H7 (cell line): Measurements from ENCODE around the gene CCDC85C. TPM values are rescaled to one million over a fixed set of nuclear protein-coding genes. Genes with fewer than 3 reads are reported as not detected.

Source experiments
- DNase-seq: peaks from one replicate; pipeline ENCODE4 v3.0.0; 2012
- H3K27me3 ChIP-seq: 2 replicates; pipeline ENCODE4 v1.6.0; 2011; ENCODE audit warnings: mild to moderate bottlenecking, low read length; ENCODE audit not compliant: control insufficient read depth, insufficient read depth
- H3K36me3 ChIP-seq: replicated peaks from 2 replicates; pipeline ENCODE4 v1.5.1; 2011; ENCODE audit warnings: low read length; ENCODE audit not compliant: control insufficient read depth, insufficient read depth
- H3K4me3 ChIP-seq: 2 replicates; pipeline ENCODE4 v1.5.1; 2011; ENCODE audit warnings: low read depth, mild to moderate bottlenecking, control low read depth, low read length, moderate library complexity; ENCODE audit not compliant: insufficient read depth
- total RNA-seq: library from RNA; depleted of rRNA; stranded (reverse); fragments of >200 nt; shearing (Covaris generic); gene quantifications from 2 replicates; pipeline ENCODE4 v1.2.3, GENCODE V29; 2014

Gene CCDC85C
- total RNA-seq, 1 experiment from 2014 or later = 50.2 TPM

DNA sequence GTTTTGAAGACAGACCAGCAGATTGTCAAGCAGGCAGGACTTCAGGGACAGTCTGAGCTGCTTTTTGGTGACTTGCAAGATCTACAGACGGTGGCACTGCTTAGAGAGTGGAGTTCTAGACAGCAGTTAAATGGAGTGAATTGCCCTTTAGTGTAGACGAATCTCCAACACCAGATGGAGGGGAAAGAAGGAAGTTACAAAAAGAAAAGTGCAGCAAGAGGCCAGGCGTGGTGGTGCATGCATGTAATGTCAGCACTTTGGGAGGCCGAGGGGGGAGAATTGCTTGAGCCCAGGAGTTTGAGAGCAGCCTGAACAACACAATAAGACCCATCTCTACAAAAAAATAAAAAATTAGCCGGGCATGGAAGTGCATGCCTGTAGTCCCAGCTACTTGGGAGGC, 32.5 kb upstream of the CCDC85C start:
- Histone ChIP-seq H3K27me3 (no peaks in the 10 kb centered on the region), H3K4me3 (no peak overlapping the region), H3K36me3 (no peaks in the 10 kb centered on the region)
- no peak for DNase-seq

DNA sequence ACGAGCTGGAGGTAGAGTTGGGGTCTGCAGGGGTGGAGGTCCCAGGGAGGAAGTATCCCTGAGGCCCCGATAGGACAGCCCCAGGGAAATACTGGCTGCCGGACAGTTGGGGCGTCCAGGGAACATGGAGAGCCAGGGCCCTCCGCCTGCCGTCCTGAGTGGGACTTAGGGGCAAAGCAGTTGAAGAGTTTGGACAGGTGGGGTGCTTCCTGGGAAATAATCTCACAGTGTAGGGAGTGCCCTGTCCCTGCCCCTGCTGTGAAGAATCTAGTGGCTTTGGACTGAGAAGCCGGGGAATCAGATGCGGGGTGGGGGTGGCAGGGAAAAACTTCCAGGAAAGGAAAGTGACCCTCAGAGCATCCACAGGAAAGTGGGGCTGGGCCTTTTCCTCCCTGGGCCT, 31.1 kb upstream of the CCDC85C start:
- H3K27me3 ChIP-seq = no peaks in the 10 kb centered on the region
- H3K36me3 ChIP-seq = no peaks in the 10 kb centered on the region
- no peak overlapping the region for H3K4me3 ChIP-seq
- no peak for DNase-seq

DNA sequence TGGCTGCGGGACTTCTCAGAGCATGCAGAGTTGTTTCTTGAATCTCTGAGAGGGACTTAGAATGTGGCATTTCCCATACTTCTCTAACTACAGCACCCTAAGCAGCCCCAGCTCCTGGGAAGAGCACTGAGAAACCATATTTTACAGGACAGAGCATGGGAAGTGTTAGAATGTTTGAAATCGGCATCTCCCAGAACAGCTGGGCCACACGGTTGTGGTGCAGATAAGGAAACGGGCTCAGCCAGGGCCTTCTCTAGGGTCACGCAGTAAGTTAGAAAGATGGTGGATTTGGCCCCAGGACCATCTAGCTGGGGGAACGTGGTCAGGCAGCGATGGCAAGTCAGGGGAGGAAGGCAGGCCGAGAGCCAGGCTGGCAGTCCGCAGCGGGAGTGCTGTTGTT, 30.4 kb upstream of the CCDC85C start:
- DNase-seq = no peak
- Histone ChIP-seq H3K27me3 (no peaks in the 10 kb centered on the region), H3K4me3 (no peak overlapping the region), H3K36me3 (no peaks in the 10 kb centered on the region)

DNA sequence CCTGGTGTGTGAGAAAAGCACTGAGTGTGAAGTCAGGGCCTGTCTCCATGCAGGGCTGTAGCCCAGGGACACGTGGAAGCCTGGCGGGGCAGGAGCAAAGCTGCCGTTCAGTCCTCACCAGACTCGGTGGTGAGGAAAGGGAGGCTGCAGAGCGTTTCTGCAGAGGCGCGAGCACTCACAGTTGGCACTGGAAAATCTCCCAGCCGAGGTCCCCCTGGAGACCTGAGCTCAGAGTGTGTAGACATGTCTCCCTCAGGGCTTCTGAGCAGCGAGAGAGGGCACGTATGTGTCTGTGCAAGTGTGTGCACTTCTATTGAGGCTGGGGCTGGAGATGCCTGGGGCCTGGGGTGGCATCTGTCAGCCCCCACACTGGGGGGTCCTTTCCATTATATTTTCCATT, 29.9 kb upstream of the CCDC85C start:
- no peaks in the 10 kb centered on the region for H3K36me3 ChIP-seq
- H3K4me3 ChIP-seq = no peak overlapping the region
- no peaks in the 10 kb centered on the region for H3K27me3 ChIP-seq
- DNase-seq = no peak

DNA sequence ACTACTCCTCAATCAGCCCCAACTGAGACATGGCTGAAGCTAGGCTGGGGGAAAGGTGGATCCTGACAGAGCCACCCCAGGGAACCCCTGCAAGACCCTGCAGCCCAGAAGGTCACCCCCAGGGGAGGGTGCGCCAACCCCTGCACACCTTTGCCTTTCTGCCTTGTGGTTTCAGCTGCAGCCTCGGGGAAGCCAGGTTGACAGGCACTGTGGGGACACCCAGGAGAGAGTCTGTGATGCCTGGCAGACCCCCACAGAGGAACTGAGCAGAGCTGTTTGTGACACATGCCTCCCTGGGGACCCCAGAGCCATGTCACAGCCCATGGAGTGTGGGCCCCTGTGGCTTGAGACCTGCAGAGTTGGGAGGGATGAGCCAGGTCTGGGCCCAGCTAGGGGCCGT, 29.1 kb upstream of the CCDC85C start:
- H3K27me3 ChIP-seq = no peaks in the 10 kb centered on the region

DNA sequence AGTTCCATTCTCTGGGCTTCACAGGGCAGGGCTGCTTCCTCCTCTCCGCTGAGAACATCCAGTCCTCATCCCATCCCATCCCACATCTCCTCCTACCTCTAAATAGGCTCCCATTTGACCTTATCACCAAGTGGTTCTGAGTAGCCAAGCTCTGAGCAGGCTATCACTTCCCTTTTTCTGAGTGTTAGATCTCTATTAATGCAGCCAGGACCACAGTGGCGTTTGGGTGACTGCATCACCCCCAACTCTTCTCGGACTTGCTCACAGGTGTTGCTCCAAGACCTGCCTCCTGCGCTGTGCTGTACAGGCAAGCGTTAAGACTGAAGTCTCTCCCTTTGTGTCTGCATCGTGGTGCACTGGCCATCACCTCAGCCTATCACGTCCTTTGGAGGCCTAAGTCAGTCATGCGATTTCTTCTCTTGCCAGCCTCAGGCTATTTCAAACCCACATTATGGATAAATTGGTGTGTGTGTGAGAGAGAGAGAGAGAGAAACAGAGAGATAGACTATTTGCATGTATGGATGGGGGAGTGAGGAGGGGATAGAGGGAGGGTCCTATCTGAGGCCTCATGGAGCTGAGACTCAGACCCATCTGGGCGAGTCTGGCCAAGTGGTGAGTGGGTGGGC, 28.5 kb upstream of the CCDC85C start:
- DNase-seq = no peak
- H3K36me3 ChIP-seq = no peaks in the 10 kb centered on the region
- no peak overlapping the region for H3K4me3 ChIP-seq
- no peaks in the 10 kb centered on the region for H3K27me3 ChIP-seq

More for the DNA sequence above, 29.1 kb upstream of the CCDC85C start:
- Histone ChIP-seq H3K36me3 (no peaks in the 10 kb centered on the region), H3K4me3 (no peak overlapping the region)
- DNase-seq = no peak

DNA sequence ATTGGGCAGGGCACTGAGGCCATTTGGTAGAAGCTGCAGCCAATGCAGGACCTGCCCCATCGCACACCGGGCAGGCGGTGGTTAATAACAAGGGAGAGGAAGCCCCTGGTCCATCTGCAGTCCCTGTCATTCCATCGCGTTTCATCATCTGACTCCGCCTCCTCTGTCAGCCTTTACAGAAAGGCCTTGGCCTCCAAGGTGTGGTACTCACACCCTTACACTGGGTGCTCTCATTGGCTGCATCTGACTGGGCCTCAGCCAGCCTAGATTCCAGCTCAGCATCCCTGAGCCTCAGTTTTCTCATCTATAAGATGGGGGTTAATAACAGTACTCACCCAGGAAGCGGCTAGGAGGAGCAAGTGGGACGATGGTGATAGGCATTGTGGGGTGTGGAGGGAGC, 26.2 kb upstream of the CCDC85C start:
- Histone ChIP-seq H3K36me3 (no peaks in the 10 kb centered on the region), H3K27me3 (no peaks in the 10 kb centered on the region), H3K4me3 (no peak overlapping the region)
- DNase-seq = peak; percentile 70

DNA sequence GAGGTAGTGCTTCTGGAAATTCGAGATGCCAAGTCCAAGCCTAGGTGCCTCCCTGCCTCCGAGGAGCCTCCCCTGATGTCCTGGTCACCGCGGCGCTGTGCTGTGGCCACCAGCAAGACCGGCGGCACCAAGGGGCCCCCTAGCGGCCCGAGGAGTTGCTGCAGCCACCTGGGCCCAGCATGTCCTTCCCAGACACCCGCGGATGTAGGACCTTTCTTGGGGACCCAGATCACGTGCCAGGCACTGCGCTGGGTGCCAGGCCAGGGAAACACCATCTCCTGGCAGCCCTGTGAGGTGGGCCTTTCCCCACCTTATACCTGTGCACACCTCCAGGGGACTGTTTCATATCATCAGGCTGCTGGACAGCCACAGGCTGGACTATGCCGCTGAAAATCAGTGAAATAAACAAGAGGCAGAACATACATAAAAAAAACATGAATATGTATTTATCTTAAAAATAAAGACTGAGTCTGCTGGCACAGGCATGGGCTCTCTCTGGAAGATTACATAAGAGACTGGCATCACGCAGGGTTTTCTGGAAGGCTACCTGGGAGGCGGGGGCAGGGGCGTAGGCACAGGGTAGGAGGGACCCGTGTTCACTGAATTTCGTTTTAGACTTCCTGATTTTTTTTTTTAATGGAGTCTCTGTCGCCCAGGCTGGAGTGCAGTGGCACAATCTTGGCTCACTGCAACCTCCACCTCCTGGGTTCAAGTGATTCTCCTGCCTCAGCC, 25.0 kb upstream of the CCDC85C start:
- no peaks in the 10 kb centered on the region for H3K27me3 ChIP-seq
- no peaks in the 10 kb centered on the region for H3K36me3 ChIP-seq
- no peak overlapping the region for H3K4me3 ChIP-seq
- DNase-seq = peak; percentile 96

DNA sequence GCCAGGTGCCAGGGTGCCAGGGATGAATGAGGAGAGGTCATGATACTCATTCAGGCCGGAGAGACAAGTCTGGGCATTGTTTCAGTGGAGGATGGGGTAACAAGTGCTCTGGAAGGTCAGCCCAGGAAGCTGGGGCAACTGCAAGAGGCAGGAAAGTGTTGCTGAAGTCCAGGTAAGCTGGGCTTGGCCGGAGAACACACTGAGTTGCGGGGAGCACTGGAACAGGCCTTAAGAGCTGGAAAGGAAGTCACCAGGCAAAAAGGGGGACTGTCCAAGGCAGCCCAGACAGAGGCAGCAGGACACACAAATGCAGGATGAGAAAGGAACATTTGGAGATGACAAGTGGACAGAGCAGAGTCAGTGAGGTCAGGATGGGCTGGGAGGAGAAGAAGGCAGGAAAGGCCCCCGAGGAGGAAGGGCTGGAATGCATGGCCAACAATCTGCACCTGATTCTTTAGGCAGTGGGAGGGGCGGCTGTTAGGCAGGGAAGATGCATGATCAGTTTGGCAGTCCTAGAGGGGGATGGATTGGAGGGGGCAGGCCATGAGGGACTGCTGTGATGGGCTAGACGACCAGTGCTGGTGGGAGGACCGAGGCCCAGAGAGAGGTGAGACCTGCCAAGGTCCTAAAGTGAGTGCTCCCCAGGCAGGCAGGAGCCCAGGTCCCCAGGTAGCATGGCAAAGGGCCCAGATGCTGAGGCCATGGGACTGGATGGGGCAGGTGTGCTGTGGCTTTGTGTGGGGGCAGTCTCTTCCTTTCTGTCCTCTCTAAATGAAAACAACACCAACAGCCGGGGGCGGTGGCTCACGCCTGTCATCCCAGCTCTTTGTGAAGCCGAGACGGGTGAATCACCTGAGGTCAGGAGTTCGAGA, 23.7 kb upstream of the CCDC85C start:
- Histone ChIP-seq H3K27me3 (no peaks in the 10 kb centered on the region), H3K36me3 (no peaks in the 10 kb centered on the region), H3K4me3 (no peak overlapping the region)
- DNase-seq = peak; percentile 63

DNA sequence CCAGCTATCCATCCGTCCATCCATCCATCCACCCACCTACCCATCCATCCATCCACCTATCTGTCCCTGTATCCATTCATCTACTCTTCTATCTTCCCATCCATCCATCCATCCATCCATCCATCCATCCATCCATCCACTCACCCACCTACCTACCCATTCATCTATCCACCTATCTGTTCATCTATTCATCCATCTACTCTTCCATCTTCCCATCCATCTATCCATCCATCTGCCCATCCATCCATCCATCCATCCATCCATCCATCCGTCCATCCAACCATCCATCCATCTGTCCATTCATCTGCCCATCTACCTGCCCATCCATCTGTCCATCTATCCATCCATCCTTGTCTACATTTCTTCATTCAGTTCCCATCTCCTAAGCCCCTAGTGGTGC, 23.1 kb upstream of the CCDC85C start:
- Histone ChIP-seq H3K27me3 (no peaks in the 10 kb centered on the region), H3K36me3 (no peaks in the 10 kb centered on the region), H3K4me3 (no peak overlapping the region)
- DNase-seq = no peak

DNA sequence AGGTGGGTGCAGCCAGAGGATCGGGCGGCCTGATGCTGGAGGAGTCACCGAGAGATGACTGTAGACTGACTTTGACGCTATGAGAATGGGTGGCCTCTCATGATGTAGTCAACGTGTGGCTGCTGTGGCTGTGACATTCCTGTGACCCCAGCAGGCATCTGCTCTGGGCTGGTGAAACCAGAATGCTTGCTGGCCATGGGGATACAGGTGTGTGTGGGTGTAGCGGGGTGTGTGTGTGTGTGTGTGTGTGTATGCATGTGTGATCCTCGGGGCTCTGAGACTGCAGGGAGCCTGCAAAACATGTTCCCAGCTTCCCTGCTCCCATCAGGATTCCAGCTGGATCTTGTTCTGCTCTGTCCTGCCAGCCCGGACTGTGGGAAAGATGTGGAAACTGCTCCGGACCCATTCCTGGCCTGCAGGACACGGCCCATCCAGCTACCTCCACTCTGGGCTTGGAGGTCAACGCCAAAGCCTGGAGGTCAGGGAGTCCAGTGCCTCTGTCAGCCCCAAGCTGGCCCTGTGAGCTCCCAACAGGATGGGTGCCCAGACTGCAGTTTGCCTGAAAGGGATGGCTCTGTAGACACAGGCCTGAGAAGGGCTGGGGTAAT, 22.1 kb upstream of the CCDC85C start:
- DNase-seq = no peak
- Histone ChIP-seq H3K27me3 (no peaks in the 10 kb centered on the region), H3K4me3 (no peak overlapping the region), H3K36me3 (no peaks in the 10 kb centered on the region)

DNA sequence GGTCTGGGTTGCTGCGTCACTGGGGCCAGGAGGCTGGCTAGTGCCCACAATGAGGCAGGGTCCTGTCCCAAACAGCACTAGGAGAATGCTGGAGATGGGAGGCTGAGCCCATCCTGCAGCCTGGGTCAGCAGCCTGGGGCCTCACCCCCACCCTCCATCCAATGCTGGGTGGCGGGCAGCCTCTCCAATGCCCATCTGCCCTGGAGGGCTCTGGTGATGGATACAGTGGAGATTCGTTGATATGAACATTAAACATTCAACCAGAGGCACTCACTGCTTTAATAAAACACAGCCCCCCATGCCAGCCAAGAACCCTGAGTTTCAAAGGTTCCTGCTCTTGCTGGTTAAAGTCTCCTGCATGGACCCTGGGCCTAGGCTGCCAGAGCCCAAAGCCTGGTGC, 21.5 kb upstream of the CCDC85C start:
- H3K27me3 ChIP-seq = no peaks in the 10 kb centered on the region
- no peak for DNase-seq
- H3K36me3 ChIP-seq = no peaks in the 10 kb centered on the region
- H3K4me3 ChIP-seq = no peak overlapping the region

DNA sequence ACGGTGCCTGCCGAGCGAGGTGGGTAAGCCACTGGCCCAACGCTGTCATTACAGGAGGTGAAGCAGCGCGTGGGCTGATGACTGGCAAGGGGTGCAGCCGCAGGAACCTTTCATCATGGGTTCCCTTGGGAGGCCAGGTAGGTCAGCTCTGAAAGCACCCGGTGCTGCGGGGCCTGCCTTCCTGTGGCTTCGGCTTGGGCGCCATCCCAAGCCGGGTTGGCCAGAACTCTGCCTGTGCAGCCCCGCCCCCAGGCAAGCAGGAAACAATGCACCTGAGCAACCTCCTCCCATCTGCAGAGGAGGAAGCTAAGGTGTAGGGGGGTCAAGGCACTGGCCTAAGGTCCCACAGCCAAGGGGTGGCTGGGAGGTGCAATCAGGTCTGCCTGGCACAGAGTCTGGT, 21.0 kb upstream of the CCDC85C start:
- no peaks in the 10 kb centered on the region for H3K27me3 ChIP-seq
- H3K4me3 ChIP-seq = no peak overlapping the region
- peak; percentile 79 for DNase-seq
- no peaks in the 10 kb centered on the region for H3K36me3 ChIP-seq

DNA sequence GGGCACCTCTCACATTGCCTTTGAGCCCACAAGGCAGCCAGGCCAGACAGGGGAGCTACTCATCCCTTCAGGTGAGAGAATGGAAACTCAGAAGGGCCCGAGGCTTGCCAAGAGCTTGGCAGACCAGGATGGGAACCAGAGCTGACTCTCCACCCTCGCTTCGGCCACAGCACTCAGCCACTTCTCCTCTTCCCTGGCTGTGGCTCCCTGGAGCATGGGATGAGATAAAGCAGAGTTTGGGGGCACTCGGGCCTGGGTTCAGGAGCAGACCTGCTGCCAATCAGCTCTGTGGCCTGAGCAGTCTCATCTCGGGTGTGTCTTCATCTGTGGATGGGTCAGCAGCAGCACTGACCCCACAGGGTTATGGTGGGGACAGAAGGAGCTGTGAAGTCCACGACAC, 20.0 kb upstream of the CCDC85C start:
- H3K36me3 ChIP-seq = no peaks in the 10 kb centered on the region
- no peaks in the 10 kb centered on the region for H3K27me3 ChIP-seq
- DNase-seq = no peak
- H3K4me3 ChIP-seq = no peak overlapping the region
